ENCODE data around the gene TRIM23.

Gene TRIM23

GRCh38 chr5:65651144-65651543 lies 27.0 kb upstream of the TRIM23 start (continued):
- TF ChIP-seq TCF4 (CRISPR knock-in tag; IDR thresholded peaks at IDR 0.05; ENCODE audit: borderline replicate concordance) = no peak
- no peak for TF ChIP-seq GLIS3 (CRISPR knock-in tag; IDR thresholded peaks at IDR 0.05)

- no peak for ATAC-seq
- TF ChIP-seq GLIS3 (CRISPR knock-in tag; IDR thresholded peaks at IDR 0.05) (no peak), BACH2 (CRISPR knock-in tag; IDR thresholded peaks at IDR 0.05; ENCODE audit: borderline replicate concordance) (no peak), ISL1 (CRISPR knock-in tag; IDR thresholded peaks at IDR 0.05) (no peak), PATZ1 (CRISPR knock-in tag; IDR thresholded peaks at IDR 0.05; ENCODE audit: borderline replicate concordance) (no peak), ZFP30 (CRISPR knock-in tag; IDR thresholded peaks at IDR 0.05) (no peak), PPARA (CRISPR knock-in tag; IDR thresholded peaks at IDR 0.05; ENCODE audit: borderline replicate concordance) (no peak), CREB5 (CRISPR knock-in tag; IDR thresholded peaks at IDR 0.05; ENCODE audit: low read depth) (no peak), ZNF565 (CRISPR knock-in tag; conservative IDR thresholded peaks at IDR 0.05; ENCODE audit: low read depth) (no peak), CSDC2 (CRISPR knock-in tag; IDR thresholded peaks at IDR 0.05) (no peak), CSRNP3 (CRISPR knock-in tag; IDR thresholded peaks at IDR 0.05) (no peak), TSHZ2 (CRISPR knock-in tag; IDR thresholded peaks at IDR 0.05) (no peak), ZFP3 (CRISPR knock-in tag; IDR thresholded peaks at IDR 0.05) (no peak), ZC3H10 (CRISPR knock-in tag; IDR thresholded peaks at IDR 0.05) (no peak), OSR1 (CRISPR knock-in tag; IDR thresholded peaks at IDR 0.05) (no peak), SNAI2 (CRISPR knock-in tag; IDR thresholded peaks at IDR 0.05) (no peak), ARNTL (CRISPR knock-in tag; IDR thresholded peaks at IDR 0.05; ENCODE audit: borderline replicate concordance, low read depth) (no peak), ESRRG (CRISPR knock-in tag; IDR thresholded peaks at IDR 0.05) (no peak)
Measured at GRCh38 chr5:65647941-65648340, 23.8 kb upstream of the TRIM23 start.

GRCh38 chr5:65646938-65647337 lies 22.8 kb upstream of the TRIM23 start:
- no peak for ATAC-seq
- no peak for TF ChIP-seq TCF4 (CRISPR knock-in tag; IDR thresholded peaks at IDR 0.05; ENCODE audit: borderline replicate concordance)
- no peak for TF ChIP-seq RARB (CRISPR knock-in tag; IDR thresholded peaks at IDR 0.05)
- TF ChIP-seq SNAI2 (CRISPR knock-in tag; IDR thresholded peaks at IDR 0.05) = no peak
- no peak for TF ChIP-seq POU6F1 (CRISPR knock-in tag; IDR thresholded peaks at IDR 0.05; ENCODE audit: borderline replicate concordance, low read depth)
- TF ChIP-seq CSDC2 (CRISPR knock-in tag; IDR thresholded peaks at IDR 0.05) = no peak
- no peak for TF ChIP-seq PPARA (CRISPR knock-in tag; IDR thresholded peaks at IDR 0.05; ENCODE audit: borderline replicate concordance)
- no peak for TF ChIP-seq PATZ1 (CRISPR knock-in tag; IDR thresholded peaks at IDR 0.05; ENCODE audit: borderline replicate concordance)
- TF ChIP-seq ZC3H10 (CRISPR knock-in tag; IDR thresholded peaks at IDR 0.05) = no peak
- no peak for TF ChIP-seq ZNF565 (CRISPR knock-in tag; conservative IDR thresholded peaks at IDR 0.05; ENCODE audit: low read depth)
- no peak for TF ChIP-seq ESRRG (CRISPR knock-in tag; IDR thresholded peaks at IDR 0.05)
- TF ChIP-seq ZFP30 (CRISPR knock-in tag; IDR thresholded peaks at IDR 0.05) = no peak
- no peak for TF ChIP-seq ISL1 (CRISPR knock-in tag; IDR thresholded peaks at IDR 0.05)
- TF ChIP-seq ARNTL (CRISPR knock-in tag; IDR thresholded peaks at IDR 0.05; ENCODE audit: borderline replicate concordance, low read depth) = no peak
- no peak for TF ChIP-seq CSRNP3 (CRISPR knock-in tag; IDR thresholded peaks at IDR 0.05)
- TF ChIP-seq TOX (CRISPR knock-in tag; IDR thresholded peaks at IDR 0.05; ENCODE audit: borderline replicate concordance) = no peak
- TF ChIP-seq GLIS3 (CRISPR knock-in tag; IDR thresholded peaks at IDR 0.05) = no peak
- no peak for TF ChIP-seq ZNF8 (CRISPR knock-in tag; IDR thresholded peaks at IDR 0.05)
- TF ChIP-seq ZNF70 (CRISPR knock-in tag; IDR thresholded peaks at IDR 0.05) = no peak
- no peak for TF ChIP-seq ZFP3 (CRISPR knock-in tag; IDR thresholded peaks at IDR 0.05)
- TF ChIP-seq BACH2 (CRISPR knock-in tag; IDR thresholded peaks at IDR 0.05; ENCODE audit: borderline replicate concordance) = no peak
